Stimulated activated naive B cell treated with anti-CD40 and anti-IgM and Interleukin-4, amounts not matched to agents 10 μg/mL and 1 μg/mL and 100 μg/mL, for 72 hours (primary cell): ENCODE measurements around the gene PAMR1.
"Not testable (repeated sequence)": the region's sequence is repeated elsewhere in the genome, so short reads cannot be mapped to it uniquely, and the experiment has no call there.

Experiments
- ATAC-seq, 2 donors: fragments of 150-1000 bp; cut with Tn5 transposase; replicated peaks; 2 replicates each; pipeline ENCODE4 v1.10.0; 2021; ENCODE audit warnings: moderate library complexity in 1 of 2
- DNase-seq: peaks from one replicate; pipeline ENCODE4 v3.0.0; 2021
- H3K27ac Mint-ChIP-seq: one replicate; pipeline ENCODE4 v1.8.0; 2022; ENCODE audit warnings: mild to moderate bottlenecking, mixed read lengths
- H3K27me3 Mint-ChIP-seq, 2 donors: one replicate each; pipeline ENCODE4 v1.8.0; 2022; ENCODE audit warnings: mixed read lengths in 2 of 2
- H3K36me3 Mint-ChIP-seq, 2 donors: one replicate each; pipeline ENCODE4 v1.8.0; 2022; ENCODE audit warnings: mixed read lengths in 2 of 2, mild to moderate bottlenecking in 1 of 2
- H3K4me1 Mint-ChIP-seq, 2 donors: one replicate each; pipeline ENCODE4 v1.8.0; 2022; ENCODE audit warnings: mixed read lengths in 2 of 2, mild to moderate bottlenecking in 1 of 2
- H3K4me3 Mint-ChIP-seq, 2 donors: one replicate each; pipeline ENCODE4 v1.8.0; 2022; ENCODE audit warnings: mild to moderate bottlenecking in 2 of 2, mixed read lengths in 2 of 2, moderate library complexity in 1 of 2
- H3K9me3 Mint-ChIP-seq, 2 donors: one replicate each; pipeline ENCODE4 v1.8.0; 2022; ENCODE audit warnings: mixed read lengths in 2 of 2, mild to moderate bottlenecking in 1 of 2

The PAMR1 gene

DNA sequence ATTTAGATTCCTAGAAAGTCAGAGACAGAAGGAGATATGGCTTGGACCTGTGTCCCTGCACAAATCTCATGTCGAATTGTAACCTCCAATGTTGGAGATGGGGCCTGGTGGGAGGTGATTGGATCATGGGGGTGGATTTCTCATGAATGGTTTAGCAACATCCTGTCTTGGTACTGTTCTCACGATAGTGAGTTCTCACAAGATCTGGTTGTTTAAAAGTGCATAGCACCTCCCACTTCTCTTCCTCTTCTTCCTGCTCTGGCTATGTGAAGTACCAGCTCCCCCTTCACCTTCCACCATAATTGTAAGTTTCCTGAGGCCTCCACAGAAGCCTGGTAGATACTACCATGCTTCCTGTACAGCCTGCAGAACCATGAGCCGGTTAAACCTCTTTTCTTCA lies 27.6 kb upstream of the PAMR1 start:
- Mint-ChIP-seq H3K27ac (no peak overlapping the region), H3K27me3 (peaks cover 16 to 31% of the 10 kb centered on the region in 2 donors), H3K4me1 (no peaks in the 10 kb centered on the region), H3K9me3 (peaks cover 0 to under 1% of the 10 kb centered on the region in 2 donors), H3K36me3 (no peaks in the 10 kb centered on the region), H3K4me3 (no peak overlapping the region)
- no peak for ATAC-seq
- no peak for DNase-seq

DNA sequence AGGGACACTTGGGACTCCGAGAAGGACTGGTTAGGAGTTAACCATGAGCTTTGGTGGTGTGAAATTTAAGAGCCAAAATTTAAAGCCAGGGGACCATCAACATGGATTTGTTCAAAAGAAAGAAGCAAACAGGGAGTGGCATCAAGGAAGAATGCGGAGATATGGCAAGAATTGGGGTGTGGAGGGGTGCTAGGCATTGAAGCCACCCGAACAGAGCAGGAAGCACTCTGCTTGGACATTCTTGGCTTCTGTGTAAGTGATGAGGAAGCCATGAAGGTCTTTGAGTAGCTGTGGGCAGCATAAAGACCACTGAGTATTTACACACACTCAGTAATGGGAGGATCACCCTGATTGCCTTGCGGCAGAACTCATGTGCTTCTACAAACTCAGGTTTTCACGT lies 27.2 kb upstream of the PAMR1 start:
- Mint-ChIP-seq H3K4me3 (no peak overlapping the region), H3K9me3 (peaks cover 0 to 3% of the 10 kb centered on the region in 2 donors), H3K4me1 (no peaks in the 10 kb centered on the region), H3K27me3 (peaks cover 18 to 31% of the 10 kb centered on the region in 2 donors), H3K36me3 (no peaks in the 10 kb centered on the region), H3K27ac (no peak overlapping the region)
- no peak for ATAC-seq
- DNase-seq, result no peak

DNA sequence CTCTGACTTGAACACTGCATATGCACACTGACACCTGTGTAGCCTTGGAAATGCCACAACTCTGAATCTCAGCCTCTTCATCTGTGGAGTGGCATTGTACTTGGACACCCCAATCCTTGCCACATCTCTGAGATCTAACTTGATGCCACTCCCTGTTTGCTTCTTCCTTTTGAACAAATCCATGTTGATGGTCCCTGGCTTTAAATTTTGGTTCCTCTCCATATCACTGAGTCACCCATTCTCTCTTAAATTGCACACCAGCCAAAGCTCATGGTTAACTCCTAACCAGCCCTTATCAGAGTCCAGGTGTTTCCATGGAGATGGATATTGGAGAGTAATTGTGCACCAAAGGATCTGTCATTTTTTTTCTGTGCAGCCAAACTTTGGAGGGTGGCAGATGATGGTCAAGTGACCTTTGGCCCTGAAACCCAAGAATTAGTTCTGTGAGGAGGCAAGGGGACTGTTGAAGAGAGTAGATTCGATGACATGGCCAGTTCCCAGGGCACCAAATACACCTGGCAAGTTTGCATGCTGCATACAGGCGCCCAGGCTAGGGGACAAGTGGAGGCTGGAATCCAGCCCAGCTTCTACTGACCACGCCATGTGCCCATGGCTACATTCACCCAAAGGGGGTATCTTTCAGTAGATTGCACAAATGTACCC lies 25.1 kb upstream of the PAMR1 start:
- H3K9me3 Mint-ChIP-seq, result peaks cover 0 to 6% of the 10 kb centered on the region in 2 donors
- DNase-seq, result no peak

DNA sequence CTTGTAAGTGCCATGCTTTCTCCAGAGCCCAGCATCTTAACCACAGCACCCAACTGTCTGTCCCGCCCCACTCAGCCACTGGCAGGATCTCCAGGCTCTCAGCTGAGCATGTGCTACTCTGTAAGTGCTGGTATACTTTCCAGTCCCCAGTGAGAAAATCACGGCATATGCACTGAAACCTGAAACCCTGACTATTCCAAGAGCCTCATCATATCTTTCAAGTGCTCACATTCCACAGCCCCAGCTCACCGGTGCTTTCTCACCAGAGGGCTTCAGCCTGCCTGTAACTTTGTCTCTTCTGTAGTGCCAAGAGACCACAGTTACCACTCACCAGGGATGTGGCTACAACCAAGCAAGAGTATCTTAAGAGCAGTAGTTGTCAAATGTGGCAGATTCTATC lies 24.4 kb upstream of the PAMR1 start:
- no peak for ATAC-seq
- H3K36me3 Mint-ChIP-seq, result no peaks in the 10 kb centered on the region

More for the DNA sequence above, 25.1 kb upstream of the PAMR1 start:
- Mint-ChIP-seq H3K36me3 (no peaks in the 10 kb centered on the region), H3K4me3 (no peak overlapping the region), H3K4me1 (peaks cover 2 to 8% of the 10 kb centered on the region in 2 donors), H3K27ac (no peak overlapping the region), H3K27me3 (peaks cover 18 to 25% of the 10 kb centered on the region in 2 donors)
- ATAC-seq, result no peak

DNA sequence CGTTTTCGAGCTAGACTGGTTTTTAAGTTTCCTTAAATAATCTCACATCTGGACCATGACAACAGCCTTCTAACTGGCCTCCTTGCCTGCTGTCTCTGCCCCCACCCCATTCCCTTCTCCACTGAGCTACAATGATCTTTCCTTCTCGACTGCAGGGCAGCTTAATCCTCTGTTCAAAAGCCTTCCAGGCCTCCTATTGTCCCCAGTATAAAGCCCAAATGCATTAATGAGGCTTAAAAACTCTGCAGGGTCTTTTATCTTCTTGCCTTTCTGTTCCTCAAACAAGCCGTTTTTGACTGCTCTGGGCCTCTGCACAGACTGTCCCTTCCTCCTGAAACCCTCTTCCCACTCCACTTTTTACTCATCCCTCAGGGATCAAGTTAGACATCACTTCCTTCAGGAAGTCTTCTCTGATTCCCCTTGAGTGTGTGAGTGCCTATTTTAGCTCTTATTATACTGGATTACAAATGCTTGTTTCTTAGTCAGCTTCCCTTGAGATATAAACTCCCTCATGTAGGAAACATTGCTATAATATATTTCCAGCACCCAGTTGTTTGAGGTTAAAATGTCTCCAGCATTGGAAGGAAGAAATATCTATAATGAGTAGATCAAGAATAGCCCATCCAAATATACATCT lies 23.6 kb upstream of the PAMR1 start:
- Mint-ChIP-seq H3K4me3 (no peak overlapping the region), H3K4me1 (peaks cover 2 to 8% of the 10 kb centered on the region in 2 donors), H3K9me3 (peaks cover 0 to 6% of the 10 kb centered on the region in 2 donors), H3K36me3 (no peaks in the 10 kb centered on the region), H3K27ac (no peak overlapping the region), H3K27me3 (peaks cover 12 to 18% of the 10 kb centered on the region in 2 donors)
- no peak for ATAC-seq
- DNase-seq, result no peak

More for the DNA sequence above, 24.4 kb upstream of the PAMR1 start:
- peaks cover 0 to 6% of the 10 kb centered on the region in 2 donors for H3K9me3 Mint-ChIP-seq
- H3K27ac Mint-ChIP-seq, result no peak overlapping the region
- no peak overlapping the region for H3K4me3 Mint-ChIP-seq
- peaks cover 18 to 25% of the 10 kb centered on the region in 2 donors for H3K27me3 Mint-ChIP-seq
- DNase-seq, result no peak
- H3K4me1 Mint-ChIP-seq, result peaks cover 2 to 8% of the 10 kb centered on the region in 2 donors

DNA sequence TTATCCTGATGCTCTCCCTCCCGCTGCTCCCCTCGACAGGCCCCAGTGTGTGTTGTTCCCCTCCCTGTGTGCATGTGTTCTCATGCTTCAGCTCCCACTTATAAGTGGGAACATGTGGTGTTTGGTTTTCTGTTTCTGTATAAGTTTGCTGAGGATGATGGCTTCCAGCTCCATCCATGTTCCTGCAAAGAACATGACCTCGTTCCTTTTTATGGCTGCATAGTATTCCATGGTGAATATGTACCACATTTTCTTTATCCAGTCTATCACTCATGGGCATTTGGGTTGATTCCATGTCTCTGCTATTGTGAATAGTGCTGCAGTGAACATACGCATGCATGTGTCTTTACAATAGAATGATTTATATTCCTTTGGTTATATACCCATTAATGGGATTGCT lies 22.6 kb upstream of the PAMR1 start:
- H3K27ac Mint-ChIP-seq, ATAC-seq, H3K4me3 Mint-ChIP-seq, DNase-seq, H3K4me1 Mint-ChIP-seq, H3K36me3 Mint-ChIP-seq, H3K9me3 Mint-ChIP-seq: not testable (repeated sequence)
- H3K27me3 Mint-ChIP-seq, result peaks cover 12 to 18% of the 10 kb centered on the region in 2 donors

DNA sequence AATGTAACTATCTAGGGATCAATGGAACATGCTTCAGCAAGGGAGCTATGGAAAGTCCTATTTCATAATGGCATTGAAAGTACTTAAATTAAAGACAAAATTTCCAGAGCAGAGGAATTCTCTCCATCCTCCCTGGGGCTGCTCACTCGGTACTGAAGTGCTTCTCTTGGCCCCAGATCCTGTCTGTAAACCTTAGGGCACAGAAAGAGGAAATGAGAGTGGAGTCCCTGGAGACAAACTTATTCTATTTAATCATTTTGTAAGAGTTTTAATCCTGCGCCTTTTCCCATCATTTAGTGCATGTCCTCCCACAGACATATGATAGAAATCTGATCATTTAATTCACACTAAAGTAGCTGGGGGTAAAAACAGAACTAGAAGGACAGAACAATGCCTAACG lies 20.9 kb upstream of the PAMR1 start:
- ATAC-seq (peak; percentile 64 to 70), DNase-seq (no peak)
- H3K4me1 Mint-ChIP-seq, result peaks cover 2 to 8% of the 10 kb centered on the region in 2 donors
- H3K36me3 Mint-ChIP-seq, result no peaks in the 10 kb centered on the region
- no peak overlapping the region for H3K27ac Mint-ChIP-seq
- peaks cover 11 to 12% of the 10 kb centered on the region in 2 donors for H3K27me3 Mint-ChIP-seq
- no peak overlapping the region for H3K4me3 Mint-ChIP-seq
- peaks cover 0 to 6% of the 10 kb centered on the region in 2 donors for H3K9me3 Mint-ChIP-seq

DNA sequence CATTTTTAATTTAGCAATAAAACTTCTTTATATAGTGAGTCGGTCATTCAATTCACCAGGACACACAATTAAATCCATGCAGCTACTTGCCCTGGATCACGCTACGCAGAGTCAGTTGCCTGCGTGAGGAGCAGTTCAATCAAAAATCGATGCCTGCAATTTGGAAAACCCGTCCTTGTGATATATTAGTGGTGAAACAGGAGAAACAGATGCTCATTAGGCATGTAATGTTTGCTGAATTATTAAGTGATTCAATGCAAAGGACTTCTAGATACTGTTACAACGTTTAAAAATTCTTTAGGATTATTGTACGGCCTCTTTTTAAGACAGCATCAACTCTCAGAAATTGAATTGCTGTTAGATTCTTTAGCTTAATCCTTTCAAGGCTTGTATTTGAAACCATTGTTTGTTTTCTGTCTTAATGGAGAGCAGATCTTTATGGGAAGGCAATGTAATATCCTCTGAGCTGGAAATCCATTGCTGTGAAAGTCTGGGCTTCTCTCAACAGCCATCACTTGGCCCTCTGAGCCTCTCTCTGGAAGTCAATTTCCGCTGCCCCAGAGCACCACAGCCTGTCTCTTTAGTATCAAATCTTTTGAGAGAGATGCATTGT lies 20.1 kb upstream of the PAMR1 start:
- H3K36me3 Mint-ChIP-seq, result no peaks in the 10 kb centered on the region
- peaks cover 11% of the 10 kb centered on the region in 2 donors for H3K27me3 Mint-ChIP-seq
- no peak overlapping the region for H3K4me3 Mint-ChIP-seq
- DNase-seq (no peak), ATAC-seq (no peak)
- no peak overlapping the region for H3K27ac Mint-ChIP-seq
- peaks cover 0 to 6% of the 10 kb centered on the region in 2 donors for H3K9me3 Mint-ChIP-seq
- peaks cover 2 to 8% of the 10 kb centered on the region in 2 donors for H3K4me1 Mint-ChIP-seq

DNA sequence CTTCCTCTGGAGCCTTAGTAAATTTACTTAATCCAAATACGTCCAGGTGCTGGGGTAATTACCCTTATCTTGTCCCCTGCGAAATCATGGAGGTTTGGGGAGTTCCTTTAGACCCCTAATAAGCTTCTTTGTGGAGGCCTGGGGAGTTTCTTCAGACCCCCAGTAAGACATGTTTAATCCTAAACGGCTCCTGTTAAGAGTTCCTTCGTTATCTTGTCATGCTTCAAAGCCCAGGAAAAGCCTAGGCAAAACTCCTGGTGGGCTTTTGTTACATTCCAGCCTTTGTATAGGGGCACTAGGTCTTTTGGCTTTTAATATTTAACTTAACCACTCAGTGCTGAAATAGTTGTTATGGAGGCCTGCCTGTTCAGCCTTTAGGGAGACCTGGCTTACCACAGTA lies 18.1 kb upstream of the PAMR1 start:
- Mint-ChIP-seq H3K27me3 (peaks cover 12 to 14% of the 10 kb centered on the region in 2 donors), H3K9me3 (peaks cover 0 to 6% of the 10 kb centered on the region in 2 donors), H3K36me3 (no peaks in the 10 kb centered on the region), H3K4me3 (no peak overlapping the region), H3K4me1 (peaks cover 2 to 8% of the 10 kb centered on the region in 2 donors), H3K27ac (no peak overlapping the region)
- no peak for ATAC-seq
- no peak for DNase-seq

DNA sequence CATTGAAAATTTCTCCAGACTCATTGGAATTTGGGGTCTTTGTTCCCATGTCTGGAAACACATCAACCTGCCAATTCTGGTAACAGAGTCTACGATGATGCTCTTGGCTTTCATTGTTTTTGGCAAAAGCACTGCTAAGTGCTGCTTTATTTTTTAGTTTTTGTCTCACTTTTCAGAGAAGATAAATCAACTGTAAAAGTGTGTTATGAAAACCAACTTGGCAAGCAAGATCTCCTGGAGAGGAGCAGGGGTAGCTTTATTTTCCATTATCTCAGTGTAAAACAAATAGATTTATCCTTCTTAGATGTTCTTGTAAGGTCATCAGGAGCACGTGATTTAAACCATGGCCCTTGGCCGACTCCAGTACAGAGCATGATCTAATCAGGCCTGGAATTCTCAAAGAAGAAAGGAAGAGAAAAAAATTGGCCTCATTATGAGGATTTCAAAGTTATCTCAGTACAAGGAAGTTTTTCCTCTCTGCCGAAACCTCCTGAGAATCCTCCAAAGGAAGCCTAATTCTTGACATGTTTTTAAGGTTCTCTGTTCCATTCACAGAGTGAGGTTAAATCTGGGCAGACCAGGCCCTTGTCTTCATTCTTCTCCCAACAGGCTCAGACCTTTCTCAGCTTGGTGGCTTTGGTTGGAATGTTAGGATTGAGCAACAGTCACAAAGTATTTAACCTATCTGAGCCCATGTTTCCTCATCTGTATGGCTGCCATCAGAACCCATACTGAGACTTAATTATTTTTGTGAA lies 16.4 kb upstream of the PAMR1 start:
- Mint-ChIP-seq H3K4me1 (peaks cover 2 to 8% of the 10 kb centered on the region in 2 donors), H3K4me3 (no peak overlapping the region), H3K36me3 (no peaks in the 10 kb centered on the region), H3K9me3 (no peaks in the 10 kb centered on the region), H3K27me3 (peaks cover 18% of the 10 kb centered on the region in 2 donors), H3K27ac (no peak overlapping the region)
- ATAC-seq (no peak), DNase-seq (no peak)

DNA sequence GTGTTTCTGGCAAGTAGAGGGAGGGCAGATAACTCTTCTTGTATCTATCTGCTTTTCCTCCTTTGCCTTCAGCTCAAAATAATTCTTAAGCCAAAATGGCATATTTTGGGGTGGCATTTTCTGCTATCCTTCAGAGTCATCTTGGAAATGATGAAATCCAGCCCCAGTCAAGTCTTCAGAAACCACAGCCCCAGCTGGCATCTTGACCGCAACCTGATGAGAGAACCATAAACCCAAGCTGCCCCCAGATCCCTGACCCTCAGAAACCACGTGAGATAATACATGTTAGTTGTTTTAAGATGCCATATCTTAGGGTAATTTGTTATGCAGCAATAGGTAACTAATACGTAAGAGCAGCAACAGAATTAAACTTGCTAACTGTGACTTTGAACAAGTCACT lies 15.1 kb upstream of the PAMR1 start:
- no peaks in the 10 kb centered on the region for H3K4me1 Mint-ChIP-seq
- no peak overlapping the region for H3K27ac Mint-ChIP-seq
- no peaks in the 10 kb centered on the region for H3K9me3 Mint-ChIP-seq
- no peak overlapping the region for H3K4me3 Mint-ChIP-seq
- H3K36me3 Mint-ChIP-seq, result no peaks in the 10 kb centered on the region
- ATAC-seq (no peak), DNase-seq (no peak)
- peaks cover 20% of the 10 kb centered on the region in 2 donors for H3K27me3 Mint-ChIP-seq

DNA sequence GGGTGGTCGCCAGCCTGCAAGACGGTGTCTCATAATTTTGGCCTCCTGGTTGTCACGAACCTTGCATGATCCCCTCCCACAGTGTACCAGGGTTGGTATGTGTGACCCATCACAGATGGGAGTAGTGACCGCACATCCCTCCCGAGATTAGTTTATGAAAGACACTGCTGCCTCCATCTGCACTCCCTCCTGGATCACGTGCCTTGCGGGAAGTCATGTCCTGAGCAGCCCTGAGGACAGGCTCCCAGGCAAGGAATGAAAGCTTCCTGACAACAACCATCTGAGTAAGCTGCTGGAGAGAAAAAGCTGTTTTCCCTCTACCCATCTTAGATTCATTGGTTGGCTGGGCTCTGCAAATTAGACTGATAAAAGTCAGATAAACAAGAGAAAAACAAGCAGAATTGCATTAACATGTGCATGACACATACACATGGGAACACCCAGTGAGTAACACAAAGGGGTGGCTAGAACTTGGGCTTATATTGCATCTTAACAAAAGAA lies 14.4 kb upstream of the PAMR1 start:
- Mint-ChIP-seq H3K27me3 (peaks cover 20 to 23% of the 10 kb centered on the region in 2 donors), H3K27ac (no peak overlapping the region), H3K9me3 (no peaks in the 10 kb centered on the region), H3K36me3 (no peaks in the 10 kb centered on the region), H3K4me3 (no peak overlapping the region), H3K4me1 (no peaks in the 10 kb centered on the region)
- DNase-seq (no peak), ATAC-seq (no peak)

DNA sequence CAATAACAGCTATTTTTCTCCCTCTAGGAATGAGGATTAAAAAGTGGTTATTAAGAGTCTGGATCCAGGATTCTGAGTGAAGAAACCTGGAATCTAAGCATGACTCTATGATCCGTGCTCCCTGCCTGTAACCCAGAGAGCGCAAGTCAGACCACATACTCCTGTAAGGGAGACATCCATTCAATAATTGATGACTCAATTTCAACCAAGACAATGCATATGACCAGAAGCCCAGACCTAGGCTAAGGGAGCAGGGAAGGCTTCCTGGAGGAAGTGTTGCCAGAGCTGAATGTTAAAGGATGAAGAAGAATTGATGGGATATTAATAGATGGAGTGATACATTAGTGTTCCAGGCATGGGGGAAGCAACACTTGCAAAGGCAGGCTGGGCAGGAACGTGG lies 13.8 kb upstream of the PAMR1 start:
- Mint-ChIP-seq H3K27me3 (peaks cover 20 to 24% of the 10 kb centered on the region in 2 donors), H3K9me3 (no peaks in the 10 kb centered on the region), H3K36me3 (no peaks in the 10 kb centered on the region), H3K27ac (no peak overlapping the region), H3K4me3 (no peak overlapping the region), H3K4me1 (no peaks in the 10 kb centered on the region)
- DNase-seq (no peak), ATAC-seq (no peak)

DNA sequence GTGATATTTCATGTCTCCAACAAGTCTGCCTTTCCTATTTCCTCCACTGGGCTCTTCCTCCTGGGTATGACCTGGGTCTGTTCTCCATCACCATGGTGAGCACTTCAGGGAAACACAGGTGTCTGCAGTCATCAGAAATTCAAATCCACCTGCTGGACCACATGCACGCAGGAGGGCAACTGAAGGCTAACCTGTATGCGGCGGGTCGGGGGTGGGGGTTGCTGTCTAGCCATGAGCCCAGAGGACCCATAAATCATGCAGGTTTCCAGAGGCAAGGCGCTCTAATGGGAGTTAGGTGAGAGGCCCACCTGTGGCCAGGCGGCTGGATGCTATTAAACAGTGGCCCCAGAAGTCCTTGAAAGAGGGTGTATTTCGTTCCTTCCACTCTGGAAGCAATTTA lies 11.1 kb upstream of the PAMR1 start:
- Mint-ChIP-seq H3K36me3 (no peaks in the 10 kb centered on the region), H3K9me3 (no peaks in the 10 kb centered on the region), H3K27ac (no peak overlapping the region), H3K27me3 (peaks cover 20 to 34% of the 10 kb centered on the region in 2 donors), H3K4me3 (no peak overlapping the region), H3K4me1 (no peaks in the 10 kb centered on the region)
- ATAC-seq (no peak), DNase-seq (no peak)
